ENCODE data around the gene ATP2A3. TPM values are rescaled to one million over a fixed set of nuclear protein-coding genes. Genes with fewer than 3 reads are reported as not detected.

ATP2A3 gene
- total RNA-seq = 14.6 and 21.9 TPM in 2 replicates

DNA sequence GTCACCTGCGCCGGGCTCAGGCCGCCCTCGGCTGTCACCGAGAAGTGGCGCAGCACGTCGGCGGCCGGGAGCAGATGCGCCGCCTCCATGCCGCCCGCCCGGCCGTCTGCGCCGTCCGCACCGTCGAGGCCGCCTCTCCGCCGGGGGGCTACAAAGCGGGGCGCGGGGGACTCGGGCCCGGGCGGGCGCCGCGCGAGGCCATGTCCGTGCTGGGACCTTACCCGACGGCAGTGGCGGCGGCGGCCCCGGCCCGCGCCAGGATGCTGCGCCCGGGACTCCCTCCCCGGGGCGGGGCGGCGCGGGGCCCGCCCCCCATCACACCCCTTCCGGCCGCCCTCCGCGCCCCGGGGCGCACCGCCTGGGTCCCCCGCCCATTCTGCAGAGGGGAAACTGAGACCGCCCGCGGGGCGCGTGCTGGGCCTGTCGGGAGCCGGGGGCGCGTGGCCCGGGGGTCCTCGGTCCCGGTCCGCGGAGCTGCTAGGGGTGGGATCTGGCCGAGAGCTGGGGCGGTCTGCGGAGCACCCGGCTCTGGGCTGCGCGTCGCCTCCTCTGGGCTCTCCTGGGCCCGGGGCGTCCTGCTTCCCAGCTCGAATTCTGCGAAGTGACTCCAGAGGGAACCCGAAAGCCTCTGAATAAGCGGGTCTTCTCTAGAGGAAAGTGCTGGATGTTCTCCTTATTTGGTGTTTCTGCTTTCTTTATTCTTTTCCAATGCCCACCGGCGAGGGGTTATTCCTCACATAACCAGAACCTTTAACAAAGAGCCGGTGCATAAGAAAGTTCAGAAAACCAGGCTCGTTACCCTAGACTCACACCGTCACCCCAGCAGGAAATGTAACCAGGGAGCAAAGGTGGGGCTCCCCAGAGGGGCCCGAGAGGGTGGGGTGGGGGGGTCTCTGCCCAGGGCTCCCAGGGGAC, at the start of gene ATP2A3:
Gene ATP2A3 (minus strand): TSS at position 235 of the 915 bp plus-strand sequence. CDS start 146 bp downstream, at position 89.

DNA sequence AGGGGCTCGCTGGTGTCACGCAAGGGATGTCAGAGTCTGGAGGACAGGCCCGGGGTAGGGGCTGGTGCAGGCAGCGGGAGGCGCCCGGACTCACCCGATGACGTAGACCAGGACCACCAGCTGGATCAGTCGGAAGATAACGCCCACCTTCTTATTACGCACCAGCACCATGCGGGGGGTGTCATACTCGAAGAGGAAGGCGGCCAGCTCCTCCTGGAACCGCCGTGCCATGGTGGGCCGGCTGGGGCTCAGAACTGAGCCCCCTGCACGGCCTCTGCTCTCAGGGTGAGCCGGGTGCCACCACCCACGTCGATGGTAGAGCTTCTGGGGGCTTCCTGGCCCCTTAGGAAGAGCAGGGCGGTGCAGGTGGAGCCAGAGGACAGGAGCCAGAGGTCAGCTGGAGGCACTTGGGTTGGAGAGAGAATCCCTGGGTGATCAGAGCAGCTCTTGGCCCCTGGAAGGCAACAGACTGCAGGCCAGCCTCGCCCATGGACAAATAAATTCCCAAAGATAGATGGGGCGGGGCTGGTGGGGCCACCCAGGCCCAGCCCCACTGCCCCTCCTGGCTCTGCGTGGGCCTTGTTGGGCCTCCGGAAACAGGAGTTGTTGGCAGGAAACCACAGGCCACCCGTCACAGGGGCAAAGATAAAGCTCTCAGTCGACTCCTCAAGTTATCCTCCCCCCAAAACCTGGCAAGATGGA, 48.1 kb downstream of the ATP2A3 start, which contains the start of gene P2RX1:
Gene P2RX1 (minus strand): TSS at position 471 of the 702 bp plus-strand sequence. CDS start 240 bp downstream, at position 231.

DNA sequence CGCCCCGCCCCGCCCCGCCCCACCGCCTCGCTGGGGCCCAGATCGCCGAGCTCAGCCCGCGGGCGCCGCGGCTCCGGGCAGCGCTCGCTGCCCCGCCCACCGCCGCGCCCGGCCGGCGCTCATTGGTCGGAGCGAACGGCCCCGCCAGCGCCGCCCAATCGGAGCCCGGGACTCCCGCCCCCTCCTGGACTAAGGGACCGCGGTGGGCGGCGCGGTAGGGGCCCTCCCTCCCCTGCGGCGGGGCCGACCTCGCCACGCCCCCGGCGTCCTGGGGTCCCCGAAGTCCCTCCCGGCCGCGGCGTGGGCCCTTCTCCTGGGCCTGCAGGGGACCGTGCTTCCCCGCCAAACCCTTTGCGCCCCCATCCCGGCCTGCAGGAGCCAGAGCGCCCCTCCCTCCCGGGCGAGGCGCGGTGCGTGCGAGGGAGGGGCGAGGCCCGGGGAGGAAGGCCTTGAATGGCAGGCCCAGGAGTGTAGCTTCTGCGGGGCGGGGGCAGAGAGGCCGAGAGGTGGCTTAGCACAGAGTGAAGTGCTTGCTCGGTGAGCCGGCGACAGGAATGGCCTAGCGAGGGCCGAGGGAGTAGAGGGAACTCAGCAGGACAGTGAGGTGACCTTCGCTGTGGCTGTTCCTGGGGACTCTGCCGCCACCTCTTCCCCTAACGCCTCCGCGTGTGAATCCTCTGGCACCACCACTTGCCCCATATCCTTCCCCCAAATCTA, 71.1 kb downstream of the ATP2A3 start, which contains the start of gene CAMKK1:
Gene CAMKK1 (minus strand): TSS at position 51 of the 717 bp plus-strand sequence. CDS start 7,366 bp downstream, outside the sequence.

Other genes starting within 250 kb of the ATP2A3 start
- 1.2 and 4.1 TPM in 2 replicates for gene HASPIN, start 240.5 kb downstream of the ATP2A3 start, total RNA-seq
- gene ITGAE, start 163.2 kb downstream of the ATP2A3 start, total RNA-seq = 9.1 and 21.7 TPM in 2 replicates
- 24.6 and 31.0 TPM in 2 replicates for gene NCBP3, start 118.2 kb downstream of the ATP2A3 start, total RNA-seq
- 7.7 and 12.6 TPM in 2 replicates for gene CAMKK1, start 71.4 kb downstream of the ATP2A3 start, total RNA-seq
- 4.8 and 17.3 TPM in 2 replicates for gene P2RX1, start 48.0 kb downstream of the ATP2A3 start, total RNA-seq
- 24.9 and 37.3 TPM in 2 replicates for gene ZZEF1, start 178.6 kb upstream of the ATP2A3 start, total RNA-seq
- gene CYB5D2, start 178.8 kb upstream of the ATP2A3 start, total RNA-seq = 23.1 and 43.7 TPM in 2 replicates